Liver (tissue), 9 donors: ENCODE measurements around the gene USP47. TPM values are rescaled to one million over a fixed set of nuclear protein-coding genes. Genes with fewer than 3 reads are reported as not detected.

Experiments used
- DNase-seq: peaks from one replicate; pipeline ENCODE4 v3.0.0-alpha.2; 2017; ENCODE audit warnings: low spot score
- H3K27ac ChIP-seq, 2 donors: one replicate each; pipeline ENCODE4 v1.7.0; 2013; ENCODE audit warnings: inconsistent platforms in 2 of 2, low read length in 2 of 2, control low read depth in 1 of 2, low read depth in 1 of 2, mild to moderate bottlenecking in 1 of 2
- H3K27me3 ChIP-seq, 4 donors: one replicate each; pipeline versions ENCODE4 v1.6.1 to v1.7.0; 2013; ENCODE audit warnings: low read length in 3 of 4, inconsistent platforms in 1 of 4, mild to moderate bottlenecking in 1 of 4, moderate library complexity in 1 of 4; ENCODE audit not compliant: control insufficient read depth in 4 of 4, insufficient read depth in 4 of 4
- H3K36me3 ChIP-seq, 4 donors: one replicate each; pipeline versions ENCODE4 v1.6.1 to v1.7.0; 2013; ENCODE audit warnings: low read length in 3 of 4, mild to moderate bottlenecking in 3 of 4, low read depth in 1 of 4, moderate library complexity in 1 of 4; ENCODE audit not compliant: control insufficient read depth in 4 of 4, insufficient read depth in 3 of 4
- H3K4me1 ChIP-seq, 4 donors: one replicate each; pipeline versions ENCODE4 v1.6.1 to v1.7.0; 2013; ENCODE audit warnings: low read length in 3 of 4, mild to moderate bottlenecking in 3 of 4, moderate library complexity in 1 of 4; ENCODE audit not compliant: control insufficient read depth in 4 of 4, insufficient read depth in 4 of 4
- H3K4me3 ChIP-seq, 3 donors: one replicate each; pipeline versions ENCODE4 v1.6.1 to v1.7.0; 2013; ENCODE audit warnings: low read length in 3 of 3, control low read depth in 1 of 3, low read depth in 1 of 3, mild to moderate bottlenecking in 1 of 3
- H3K9ac ChIP-seq, 2 donors: one replicate each; pipeline ENCODE4 v1.7.0; 2013; ENCODE audit warnings: low read length in 2 of 2, mild to moderate bottlenecking in 2 of 2, moderate library complexity in 2 of 2, control low read depth in 1 of 2, low read depth in 1 of 2
- H3K9me3 ChIP-seq, 4 donors: one replicate each; pipeline versions ENCODE4 v1.6.1 to v1.7.0; 2013; ENCODE audit warnings: low read length in 3 of 4; ENCODE audit not compliant: control insufficient read depth in 4 of 4
- ATF3 ChIP-seq: IDR thresholded peaks from 2 replicates; pipeline ENCODE4 v1.6.1; 2016; ENCODE audit warnings: antibody characterized with exemption
- EGR1 ChIP-seq, 2 donors: IDR thresholded peaks; 2 replicates each; pipeline ENCODE4 v1.6.1; 2016 to 2018; ENCODE audit warnings: antibody characterized with exemption in 2 of 2, low read depth in 2 of 2
- FOXA1 ChIP-seq: IDR thresholded peaks from 2 replicates; pipeline ENCODE4 v1.6.1; 2016; ENCODE audit warnings: antibody characterized with exemption
- FOXA2 ChIP-seq: IDR thresholded peaks from 2 replicates; pipeline ENCODE4 v1.6.1; 2016; ENCODE audit warnings: antibody characterized with exemption
- GABPA ChIP-seq, 2 donors: IDR thresholded peaks in 1 of 2; conservative IDR thresholded peaks in 1 of 2; 2 replicates each; pipeline ENCODE4 v1.6.1; 2016; ENCODE audit warnings: antibody characterized with exemption in 2 of 2, mild to moderate bottlenecking in 1 of 2, moderate library complexity in 1 of 2
- HNF4A ChIP-seq, 2 donors: conservative IDR thresholded peaks; 2 replicates each; pipeline ENCODE4 v1.6.1; 2016; ENCODE audit warnings: antibody characterized with exemption in 2 of 2, mild to moderate bottlenecking in 2 of 2
- HNF4G ChIP-seq: IDR thresholded peaks from 2 replicates; pipeline ENCODE4 v1.6.1; 2016; ENCODE audit warnings: antibody characterized with exemption
- JUND ChIP-seq, 2 donors: IDR thresholded peaks; 2 replicates each; pipeline ENCODE4 v1.6.1; 2016; ENCODE audit warnings: antibody characterized with exemption in 2 of 2
- NR2F2 ChIP-seq: IDR thresholded peaks from 2 replicates; pipeline ENCODE4 v1.6.1; 2016; ENCODE audit warnings: antibody characterized with exemption
- RXRA ChIP-seq, 2 donors: IDR thresholded peaks; 2 replicates each; pipeline ENCODE4 v1.6.1; 2017 to 2018; ENCODE audit warnings: antibody characterized with exemption in 2 of 2, mild to moderate bottlenecking in 1 of 2
- SP1 ChIP-seq: IDR thresholded peaks from 2 replicates; pipeline ENCODE4 v1.6.1; 2018; ENCODE audit warnings: antibody characterized with exemption, mild to moderate bottlenecking
- TAF1 ChIP-seq: conservative IDR thresholded peaks from 2 replicates; pipeline ENCODE4 v1.6.1; 2016; ENCODE audit warnings: antibody characterized with exemption, mild to moderate bottlenecking
- YY1 ChIP-seq: IDR thresholded peaks from 2 replicates; pipeline ENCODE4 v1.6.1; 2016; ENCODE audit warnings: antibody characterized with exemption, mild to moderate bottlenecking
- WGBS: extraction: QIAGEN DNeasy Blood & Tissue Kit; methylation state at CpG from one replicate; pipeline ENCODE4 v1.1.7; 2013; 5-methylcytosine and 5-hydroxymethylcytosine counted together
- polyA plus RNA-seq, 2 donors: library from polyadenylated mRNA; stranded (reverse) in 1 of 2; unstranded in 1 of 2; fragments of 200-250 nt in 1 of 2; fragments of >200 nt in 1 of 2; fragmentation: Nextera tagmentation in 1 of 2; extraction: Ambion mirVana in 1 of 2; gene quantifications; one replicate each; pipeline versions ENCODE4 v1.2.1 to v1.2.3, GENCODE V29; 2013 to 2015
- total RNA-seq, 2 donors: library from RNA; depleted of rRNA; stranded (reverse); fragments of >200 nt; gene quantifications; one replicate each; pipeline ENCODE4 v1.2.3, GENCODE V29; 2014
- TF ChIP-seq, protein P1 (sequence below): IDR thresholded peaks from 2 replicates; pipeline ENCODE4 v1.6.1; 2016; ENCODE audit warnings: antibody characterized with exemption
- TF ChIP-seq, protein P2 (sequence below): fragments of 150-350 bp; IDR thresholded peaks from 2 replicates; pipeline ENCODE4 v1.5.1; 2017; ENCODE audit warnings: improper control_type of control experiment, low read depth, low read length; ENCODE audit not compliant: missing input control
- TF ChIP-seq, protein P3 (sequence below): IDR thresholded peaks from 2 replicates; pipeline ENCODE4 v1.6.1; 2016; ENCODE audit warnings: antibody characterized with exemption, mild to moderate bottlenecking
- TF ChIP-seq, protein P4 (sequence below): IDR thresholded peaks from 2 replicates; pipeline ENCODE4 v1.6.1; 2016; ENCODE audit warnings: antibody characterized with exemption
- donor health status: healthy.
- donor health status: healthy.
- donor health status: healthy.
- donor health status: healthy.
- donor health status: healthy.

USP47 gene
- total and polyA plus RNA-seq, 4 donors: 14.9 to 55.1 (median 32.2) TPM

DNA sequence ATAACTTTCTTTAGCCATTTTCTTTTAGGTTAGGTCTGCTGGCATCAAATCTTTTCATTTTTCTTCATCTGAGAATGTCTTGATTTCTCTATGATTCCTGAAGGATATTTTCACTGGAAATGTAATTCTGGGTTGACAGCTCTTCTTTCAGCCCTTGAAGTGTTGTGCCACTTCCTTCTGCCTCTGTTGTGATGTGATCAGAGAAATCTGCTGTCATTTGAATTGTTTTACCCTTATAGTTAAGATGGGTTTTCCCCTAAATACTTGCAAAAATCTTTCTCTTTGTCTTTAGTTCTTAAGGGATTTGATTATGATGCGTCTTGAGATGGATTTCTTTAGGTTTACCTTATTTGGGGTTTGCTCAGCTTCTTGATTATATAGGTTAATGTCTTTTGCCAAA is 23.0 kb downstream of the USP47 start (continued):
- TF ChIP-seq, protein P1, sequence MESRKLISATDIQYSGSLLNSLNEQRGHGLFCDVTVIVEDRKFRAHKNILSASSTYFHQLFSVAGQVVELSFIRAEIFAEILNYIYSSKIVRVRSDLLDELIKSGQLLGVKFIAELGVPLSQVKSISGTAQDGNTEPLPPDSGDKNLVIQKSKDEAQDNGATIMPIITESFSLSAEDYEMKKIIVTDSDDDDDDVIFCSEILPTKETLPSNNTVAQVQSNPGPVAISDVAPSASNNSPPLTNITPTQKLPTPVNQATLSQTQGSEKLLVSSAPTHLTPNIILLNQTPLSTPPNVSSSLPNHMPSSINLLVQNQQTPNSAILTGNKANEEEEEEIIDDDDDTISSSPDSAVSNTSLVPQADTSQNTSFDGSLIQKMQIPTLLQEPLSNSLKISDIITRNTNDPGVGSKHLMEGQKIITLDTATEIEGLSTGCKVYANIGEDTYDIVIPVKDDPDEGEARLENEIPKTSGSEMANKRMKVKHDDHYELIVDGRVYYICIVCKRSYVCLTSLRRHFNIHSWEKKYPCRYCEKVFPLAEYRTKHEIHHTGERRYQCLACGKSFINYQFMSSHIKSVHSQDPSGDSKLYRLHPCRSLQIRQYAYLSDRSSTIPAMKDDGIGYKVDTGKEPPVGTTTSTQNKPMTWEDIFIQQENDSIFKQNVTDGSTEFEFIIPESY: no peak
- TF ChIP-seq FOXA2 (no peak), RXRA (IDR thresholded peaks at IDR 0.05) (no peak)

- Histone ChIP-seq H3K4me3 (no peak overlapping the region), H3K27ac (no peak overlapping the region), H3K27me3 (no peaks in the 10 kb centered on the region), H3K4me1 (peaks cover 0 to 2% (median 0%) of the 10 kb centered on the region in 4 donors), H3K9ac (no peak overlapping the region), H3K36me3 (no peaks in the 10 kb centered on the region), H3K9me3 (no peaks in the 10 kb centered on the region)
- no peak for DNase-seq
- WGBS: 67% methylated on average over 3 of the region's 3 CpGs
- TF ChIP-seq TAF1 (no peak), HNF4G (no peak), RXRA (IDR thresholded peaks at IDR 0.05) (no peak), SP1 (no peak), NR2F2 (no peak), FOXA2 (no peak), JUND (IDR thresholded peaks at IDR 0.05) (no peak), FOXA1 (no peak), YY1 (no peak), HNF4A (conservative IDR thresholded peaks at IDR 0.05) (no peak), ATF3 (no peak), EGR1 (IDR thresholded peaks at IDR 0.05; ENCODE audit: low read depth in 2 of 2) (no peak), GABPA (IDR thresholded peaks at IDR 0.05 in 1 of 2, conservative IDR thresholded peaks at IDR 0.05 in 1 of 2) (no peak)
- TF ChIP-seq, protein P1: no peak
- TF ChIP-seq, protein P2, sequence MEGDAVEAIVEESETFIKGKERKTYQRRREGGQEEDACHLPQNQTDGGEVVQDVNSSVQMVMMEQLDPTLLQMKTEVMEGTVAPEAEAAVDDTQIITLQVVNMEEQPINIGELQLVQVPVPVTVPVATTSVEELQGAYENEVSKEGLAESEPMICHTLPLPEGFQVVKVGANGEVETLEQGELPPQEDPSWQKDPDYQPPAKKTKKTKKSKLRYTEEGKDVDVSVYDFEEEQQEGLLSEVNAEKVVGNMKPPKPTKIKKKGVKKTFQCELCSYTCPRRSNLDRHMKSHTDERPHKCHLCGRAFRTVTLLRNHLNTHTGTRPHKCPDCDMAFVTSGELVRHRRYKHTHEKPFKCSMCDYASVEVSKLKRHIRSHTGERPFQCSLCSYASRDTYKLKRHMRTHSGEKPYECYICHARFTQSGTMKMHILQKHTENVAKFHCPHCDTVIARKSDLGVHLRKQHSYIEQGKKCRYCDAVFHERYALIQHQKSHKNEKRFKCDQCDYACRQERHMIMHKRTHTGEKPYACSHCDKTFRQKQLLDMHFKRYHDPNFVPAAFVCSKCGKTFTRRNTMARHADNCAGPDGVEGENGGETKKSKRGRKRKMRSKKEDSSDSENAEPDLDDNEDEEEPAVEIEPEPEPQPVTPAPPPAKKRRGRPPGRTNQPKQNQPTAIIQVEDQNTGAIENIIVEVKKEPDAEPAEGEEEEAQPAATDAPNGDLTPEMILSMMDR: no peak
- TF ChIP-seq, protein P3, sequence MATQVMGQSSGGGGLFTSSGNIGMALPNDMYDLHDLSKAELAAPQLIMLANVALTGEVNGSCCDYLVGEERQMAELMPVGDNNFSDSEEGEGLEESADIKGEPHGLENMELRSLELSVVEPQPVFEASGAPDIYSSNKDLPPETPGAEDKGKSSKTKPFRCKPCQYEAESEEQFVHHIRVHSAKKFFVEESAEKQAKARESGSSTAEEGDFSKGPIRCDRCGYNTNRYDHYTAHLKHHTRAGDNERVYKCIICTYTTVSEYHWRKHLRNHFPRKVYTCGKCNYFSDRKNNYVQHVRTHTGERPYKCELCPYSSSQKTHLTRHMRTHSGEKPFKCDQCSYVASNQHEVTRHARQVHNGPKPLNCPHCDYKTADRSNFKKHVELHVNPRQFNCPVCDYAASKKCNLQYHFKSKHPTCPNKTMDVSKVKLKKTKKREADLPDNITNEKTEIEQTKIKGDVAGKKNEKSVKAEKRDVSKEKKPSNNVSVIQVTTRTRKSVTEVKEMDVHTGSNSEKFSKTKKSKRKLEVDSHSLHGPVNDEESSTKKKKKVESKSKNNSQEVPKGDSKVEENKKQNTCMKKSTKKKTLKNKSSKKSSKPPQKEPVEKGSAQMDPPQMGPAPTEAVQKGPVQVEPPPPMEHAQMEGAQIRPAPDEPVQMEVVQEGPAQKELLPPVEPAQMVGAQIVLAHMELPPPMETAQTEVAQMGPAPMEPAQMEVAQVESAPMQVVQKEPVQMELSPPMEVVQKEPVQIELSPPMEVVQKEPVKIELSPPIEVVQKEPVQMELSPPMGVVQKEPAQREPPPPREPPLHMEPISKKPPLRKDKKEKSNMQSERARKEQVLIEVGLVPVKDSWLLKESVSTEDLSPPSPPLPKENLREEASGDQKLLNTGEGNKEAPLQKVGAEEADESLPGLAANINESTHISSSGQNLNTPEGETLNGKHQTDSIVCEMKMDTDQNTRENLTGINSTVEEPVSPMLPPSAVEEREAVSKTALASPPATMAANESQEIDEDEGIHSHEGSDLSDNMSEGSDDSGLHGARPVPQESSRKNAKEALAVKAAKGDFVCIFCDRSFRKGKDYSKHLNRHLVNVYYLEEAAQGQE: no peak
- TF ChIP-seq, protein P4, sequence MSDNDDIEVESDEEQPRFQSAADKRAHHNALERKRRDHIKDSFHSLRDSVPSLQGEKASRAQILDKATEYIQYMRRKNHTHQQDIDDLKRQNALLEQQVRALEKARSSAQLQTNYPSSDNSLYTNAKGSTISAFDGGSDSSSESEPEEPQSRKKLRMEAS: no peak
These were observed 23.7 kb downstream of the USP47 start for GRCh38 chr11:11865449-11865848.
